Pancreas (tissue), 10 donors: Measurements from ENCODE around the gene UGGT2. TPM values are rescaled to one million over a fixed set of nuclear protein-coding genes. Genes with fewer than 3 reads are reported as not detected.
"Not testable (repeated sequence)": the region's sequence is repeated elsewhere in the genome, so short reads cannot be mapped to it uniquely, and the experiment has no call there.

Source experiments
- ATAC-seq, 4 donors: fragments of 200-7000 bp; cut with Tn5 transposase; one replicate each; pipeline versions ENCODE4 v1.8.0 to v1.9.1; 2020; ENCODE audit warnings: mild to moderate bottlenecking in 4 of 4, moderate library complexity in 4 of 4
- DNase-seq, 6 donors: peaks; one replicate each; pipeline ENCODE4 v3.0.0-alpha.2; 2020
- FAIRE-seq: peaks from 2 replicates; lab custom pipeline; 2012; peaks lifted over from hg19 to GRCh38; lab: Jason Lieb, UNC
- H3K27ac ChIP-seq, 4 donors: fragments of 200-600 bp; sonication (generic); 1 replicate in 3 of 4; 2 replicates in 1 of 4; pipeline versions ENCODE4 v1.5.0 to v1.8.0; 2020
- H3K27me3 ChIP-seq, 4 donors: fragments of 200-600 bp; one replicate each; pipeline ENCODE4 v1.8.0; 2021
- H3K36me3 ChIP-seq, 3 donors: fragments of 200-600 bp; sonication (generic) in 1 of 3; one replicate each; pipeline versions ENCODE4 v1.5.0 to v1.8.0; 2020 to 2021
- H3K4me1 ChIP-seq, 3 donors: fragments of 200-600 bp; one replicate each; pipeline ENCODE4 v1.8.0; 2021
- H3K4me3 ChIP-seq, 4 donors: fragments of 200-600 bp; sonication (generic) in 2 of 4; one replicate each; pipeline versions ENCODE4 v1.5.0 to v1.8.0; 2020 to 2021
- H3K9me3 ChIP-seq, 4 donors: fragments of 200-600 bp; one replicate each; pipeline ENCODE4 v1.8.0; 2021
- CTCF ChIP-seq, 4 donors: fragments of 200-600 bp; sonication (generic) in 3 of 4; IDR thresholded peaks; one replicate each; pipeline versions ENCODE4 v1.5.0 to v1.8.0; 2021; ENCODE audit warnings: antibody characterized with exemption in 4 of 4
- WGBS, 2 donors: extraction: QIAGEN DNeasy Blood & Tissue Kit; methylation state at CpG; one replicate each; pipeline ENCODE4 v1.1.7; 2013; 5-methylcytosine and 5-hydroxymethylcytosine counted together
- intact Hi-C, 3 donors: fragments of 100-400 bp; cut with DNase I; formaldehyde crosslinking; loops; one replicate each; pipeline versions ENCODE4 v1.11.1 to v1.14.2; 2022
- polyA plus RNA-seq, 2 donors: library from polyadenylated mRNA; stranded (reverse); fragments of 200-250 nt; gene quantifications; one replicate each; pipeline ENCODE4 v1.2.3, GENCODE V29; 2013
- total RNA-seq, 6 donors: library from RNA; stranded (reverse); fragmentation: NEBNext Ultra II Directional in 4 of 6; extraction: Animal tissue kit (Norgen Biotek cat#: 25700) in 4 of 6; gene quantifications; one replicate each; pipeline versions ENCODE4 v1.2.1 to v1.2.4, GENCODE V29; 2021 to 2023
- donor health status: healthy with polysubstance abuse.
- donor health status: DM: no; HTN: no; CAD: no; lungs with moderate emphysema.
- donor health status: DM: no; HTN: no; CAD: no.
- donor health status: control.
- donor health status: control.
- donor health status: Bipolar disorder and iron deficiency.
- donor health status: DM: yes; HTN: yes; CAD: no.
- donor health status: DM: no; HTN: no; CAD: no.
- donor health status: DM: no; HTN: no; CAD: no.
- donor health status: DM: yes; HTN: yes; CAD: no.

The UGGT2 gene
- total and polyA plus RNA-seq, 8 donors: 7.2 to 17.9 (median 16.1) TPM

- peak overlapping the region in 2 of 4 donors; percentile 14 to 59 for H3K27ac ChIP-seq
- peaks cover 0 to 5% (median 0%) of the 10 kb centered on the region in 3 donors for H3K36me3 ChIP-seq
- no peak for FAIRE-seq
- intact Hi-C loops: no loop called here
- DNase-seq: no peak
- H3K4me3 ChIP-seq: no peak overlapping the region
- no peak for TF ChIP-seq CTCF (IDR thresholded peaks at IDR 0.05)
- no peak for ATAC-seq
- no peaks in the 10 kb centered on the region for H3K27me3 ChIP-seq
- peaks cover 0 to 24% (median 11%) of the 10 kb centered on the region in 3 donors for H3K4me1 ChIP-seq
- WGBS, 2 donors: 76 to 78% methylated on average over 5 of the region's 5 CpGs
- no peaks in the 10 kb centered on the region for H3K9me3 ChIP-seq
Measured at GRCh38 chr13:95783747-95784146, 269.5 kb downstream of the UGGT2 start.

- H3K27me3 ChIP-seq, ATAC-seq, FAIRE-seq, H3K4me3 ChIP-seq, DNase-seq, H3K4me1 ChIP-seq, H3K9me3 ChIP-seq, intact Hi-C loops, H3K36me3 ChIP-seq, H3K27ac ChIP-seq: not testable (repeated sequence)
- WGBS, 2 donors: 98 to 100% methylated on average over 1 of the region's 1 CpG
Measured at GRCh38 chr13:95781940-95782339, 271.3 kb downstream of the UGGT2 start.

- H3K4me1 ChIP-seq: peaks cover 0 to 5% (median 0%) of the 10 kb centered on the region in 3 donors
- H3K36me3 ChIP-seq: no peaks in the 10 kb centered on the region
- no peak for TF ChIP-seq CTCF (IDR thresholded peaks at IDR 0.05)
- no peak for DNase-seq
- peak in 1 of 4 donors; percentile 23 for ATAC-seq
- WGBS, 2 donors: 93% methylated on average over 6 of the region's 6 CpGs
- no peak overlapping the region for H3K4me3 ChIP-seq
- intact Hi-C loops: no loop called here
- FAIRE-seq: no peak
- H3K27me3 ChIP-seq: no peaks in the 10 kb centered on the region
- H3K27ac ChIP-seq: no peak overlapping the region
- no peaks in the 10 kb centered on the region for H3K9me3 ChIP-seq
Measured at GRCh38 chr13:95781016-95781415, 272.2 kb downstream of the UGGT2 start.

- H3K27me3 ChIP-seq: no peaks in the 10 kb centered on the region
- H3K4me3 ChIP-seq: no peak overlapping the region
- FAIRE-seq (no peak), DNase-seq (no peak), ATAC-seq (no peak)
- H3K27ac ChIP-seq: no peak overlapping the region
- H3K9me3 ChIP-seq: no peaks in the 10 kb centered on the region
- peaks cover 0 to 5% (median 0%) of the 10 kb centered on the region in 3 donors for H3K4me1 ChIP-seq
- TF ChIP-seq CTCF (IDR thresholded peaks at IDR 0.05): no peak
- WGBS, 2 donors: 74 to 91% methylated on average over 1 of the region's 1 CpG
- H3K36me3 ChIP-seq: no peaks in the 10 kb centered on the region
- intact Hi-C loops: no loop called here
Measured at GRCh38 chr13:95779522-95779921, 273.7 kb downstream of the UGGT2 start.

- Histone ChIP-seq H3K9me3 (no peaks in the 10 kb centered on the region), H3K27me3 (no peaks in the 10 kb centered on the region), H3K36me3 (no peaks in the 10 kb centered on the region), H3K4me1 (no peaks in the 10 kb centered on the region), H3K4me3 (no peak overlapping the region), H3K27ac (no peak overlapping the region)
- intact Hi-C loops: no loop called here
- 85 to 88% methylated on average over 4 of the region's 4 CpGs for WGBS, 2 donors
- TF ChIP-seq CTCF (IDR thresholded peaks at IDR 0.05): no peak
- ATAC-seq (no peak), FAIRE-seq (no peak), DNase-seq (no peak)
Measured at GRCh38 chr13:95771905-95772304, 281.3 kb downstream of the UGGT2 start.
